T-helper 1 cell treated with Interleukin-12 subunit alpha and Interleukin-12 subunit beta and Interleukin-4 antibody, amounts not matched to agents 30 μg/mL and 1 μg/mL, for 36 hours (primary cell): ENCODE results near the gene FAM174C.
A peak's percentile ranks its signal among the peaks of the same experiment; 100 is the strongest.
"Not testable (repeated sequence)": the region's sequence is repeated elsewhere in the genome, so short reads cannot be mapped to it uniquely, and the experiment has no call there.

ENCODE experiments used
- H3K27ac Mint-ChIP-seq: one replicate; pipeline ENCODE4 v1.8.0; 2021; ENCODE audit warnings: mild to moderate bottlenecking, mixed read lengths
- H3K27me3 Mint-ChIP-seq: one replicate; pipeline ENCODE4 v1.8.0; 2021; ENCODE audit warnings: low read depth, mixed read lengths
- H3K36me3 Mint-ChIP-seq: one replicate; pipeline ENCODE4 v1.8.0; 2021; ENCODE audit warnings: low read depth, mixed read lengths
- H3K4me1 Mint-ChIP-seq: one replicate; pipeline ENCODE4 v1.8.0; 2021; ENCODE audit warnings: low read depth, mixed read lengths
- H3K4me3 Mint-ChIP-seq: one replicate; pipeline ENCODE4 v1.8.0; 2021; ENCODE audit warnings: mild to moderate bottlenecking, moderate library complexity, mixed read lengths
- H3K9me3 Mint-ChIP-seq: one replicate; pipeline ENCODE4 v1.8.0; 2021; ENCODE audit warnings: mixed read lengths

Gene FAM174C

DNA sequence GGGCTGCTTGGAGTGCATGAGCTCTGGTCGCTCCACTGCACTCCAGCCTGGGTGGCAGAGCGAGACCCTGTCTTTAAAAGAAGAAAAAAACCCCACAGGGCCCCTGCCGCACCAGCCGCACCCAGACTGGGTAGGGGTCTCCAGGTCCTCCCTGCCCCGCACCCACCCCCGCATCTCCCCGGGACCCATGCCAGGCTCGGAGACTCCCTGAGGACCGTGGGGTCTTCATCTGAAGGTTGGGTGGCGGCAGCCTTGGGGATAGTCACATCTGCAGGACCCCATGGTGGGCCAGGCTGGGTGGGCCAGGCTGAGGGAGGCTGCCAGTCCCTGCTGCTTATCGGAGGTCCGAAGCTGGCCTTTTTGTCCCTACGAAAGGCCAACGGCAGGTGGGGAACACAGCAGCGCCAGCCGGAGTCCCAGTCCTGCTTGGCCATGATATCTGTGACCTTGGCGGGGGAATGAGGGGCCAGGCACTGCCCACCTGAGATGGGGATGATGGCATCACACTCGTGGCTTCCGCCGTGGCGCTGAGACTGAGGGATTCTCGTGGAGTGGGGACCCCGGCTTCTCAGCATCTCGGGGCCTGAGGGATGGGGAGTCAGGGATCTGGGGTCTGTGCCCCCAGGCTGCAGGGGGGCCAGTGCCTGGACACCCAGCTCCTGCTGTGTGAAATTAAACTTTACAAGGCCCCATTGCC lies 21.4 kb downstream of the FAM174C start:
- Mint-ChIP-seq H3K27ac (no peak overlapping the region), H3K4me3 (no peak overlapping the region), H3K36me3 (no peaks in the 10 kb centered on the region)

DNA sequence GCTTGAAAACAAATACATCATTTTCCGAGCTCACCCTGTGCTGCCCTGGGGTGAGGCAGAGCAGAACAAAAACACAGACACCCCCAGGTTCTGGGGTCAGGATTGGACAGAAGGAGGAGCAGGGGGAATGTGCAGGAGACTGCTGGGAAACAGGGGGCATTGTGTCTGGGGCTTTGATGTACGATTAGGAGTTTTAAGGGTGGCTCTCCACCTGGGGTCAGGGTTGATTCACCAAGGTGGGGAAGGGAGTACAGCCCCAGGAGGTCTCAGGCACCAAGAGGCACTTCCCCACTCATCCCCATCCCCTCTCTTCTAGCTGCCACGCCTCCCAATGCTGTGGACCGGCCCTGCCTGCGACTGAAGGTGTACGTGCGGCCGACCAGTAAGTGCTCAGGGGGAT lies 22.9 kb downstream of the FAM174C start:
- Mint-ChIP-seq H3K27ac (no peak overlapping the region), H3K36me3 (no peaks in the 10 kb centered on the region)

More for the DNA sequence above, 21.4 kb downstream of the FAM174C start:
- Mint-ChIP-seq H3K9me3 (no peaks in the 10 kb centered on the region), H3K4me1 (no peaks in the 10 kb centered on the region), H3K27me3 (peaks cover 14% of the 10 kb centered on the region)

GRCh38 chr19:1299801-1300200 lies 24.5 kb downstream of the FAM174C start:
- Mint-ChIP-seq H3K27ac (no peak overlapping the region), H3K4me3 (no peak overlapping the region), H3K27me3 (peaks cover 4% of the 10 kb centered on the region), H3K4me1 (no peaks in the 10 kb centered on the region), H3K36me3 (no peaks in the 10 kb centered on the region), H3K9me3 (no peaks in the 10 kb centered on the region)

More for the DNA sequence above, 22.9 kb downstream of the FAM174C start:
- H3K27me3 Mint-ChIP-seq: peaks cover 8% of the 10 kb centered on the region
- H3K4me1 Mint-ChIP-seq: no peaks in the 10 kb centered on the region
- H3K4me3 Mint-ChIP-seq: no peak overlapping the region
- H3K9me3 Mint-ChIP-seq: no peaks in the 10 kb centered on the region

DNA sequence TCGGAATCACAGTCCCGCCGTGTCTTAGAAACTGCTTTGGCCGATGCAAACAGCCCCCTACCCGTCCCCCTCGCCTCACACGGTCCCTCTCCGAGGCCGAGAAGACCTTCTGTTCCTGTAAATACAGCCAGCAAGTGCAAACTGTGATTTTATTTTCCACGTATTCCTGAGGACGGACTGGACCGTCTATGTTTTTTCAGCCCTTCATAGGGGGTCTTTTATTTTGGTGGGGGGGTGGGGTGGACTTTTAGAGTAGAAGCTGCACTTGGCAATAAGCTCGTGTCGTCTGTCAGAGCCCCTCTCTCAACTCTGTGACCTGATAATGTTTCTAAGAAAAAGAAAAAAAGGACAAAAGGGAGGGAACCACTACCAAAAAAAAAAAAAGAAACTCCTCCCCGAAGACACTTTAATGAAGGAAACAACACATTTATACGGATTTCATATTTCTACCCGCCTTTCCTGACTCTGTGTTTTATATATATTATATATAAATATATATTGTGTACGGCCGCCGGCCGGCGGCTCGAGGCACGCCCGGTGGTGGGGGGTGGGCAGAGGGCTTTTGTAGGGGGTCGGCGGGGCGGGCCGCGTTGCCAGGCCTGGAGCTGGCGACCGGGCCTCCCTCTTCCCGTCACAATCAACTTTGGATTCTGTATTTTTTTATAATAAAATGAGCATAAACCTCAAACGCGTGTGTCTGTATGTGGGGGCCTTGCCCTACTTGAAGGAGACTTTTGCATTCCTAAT lies 25.6 kb downstream of the FAM174C start:
- Mint-ChIP-seq H3K36me3 (no peaks in the 10 kb centered on the region), H3K4me1 (no peaks in the 10 kb centered on the region), H3K9me3 (no peaks in the 10 kb centered on the region), H3K4me3 (no peak overlapping the region), H3K27me3 (peaks cover 4% of the 10 kb centered on the region), H3K27ac (no peak overlapping the region)

DNA sequence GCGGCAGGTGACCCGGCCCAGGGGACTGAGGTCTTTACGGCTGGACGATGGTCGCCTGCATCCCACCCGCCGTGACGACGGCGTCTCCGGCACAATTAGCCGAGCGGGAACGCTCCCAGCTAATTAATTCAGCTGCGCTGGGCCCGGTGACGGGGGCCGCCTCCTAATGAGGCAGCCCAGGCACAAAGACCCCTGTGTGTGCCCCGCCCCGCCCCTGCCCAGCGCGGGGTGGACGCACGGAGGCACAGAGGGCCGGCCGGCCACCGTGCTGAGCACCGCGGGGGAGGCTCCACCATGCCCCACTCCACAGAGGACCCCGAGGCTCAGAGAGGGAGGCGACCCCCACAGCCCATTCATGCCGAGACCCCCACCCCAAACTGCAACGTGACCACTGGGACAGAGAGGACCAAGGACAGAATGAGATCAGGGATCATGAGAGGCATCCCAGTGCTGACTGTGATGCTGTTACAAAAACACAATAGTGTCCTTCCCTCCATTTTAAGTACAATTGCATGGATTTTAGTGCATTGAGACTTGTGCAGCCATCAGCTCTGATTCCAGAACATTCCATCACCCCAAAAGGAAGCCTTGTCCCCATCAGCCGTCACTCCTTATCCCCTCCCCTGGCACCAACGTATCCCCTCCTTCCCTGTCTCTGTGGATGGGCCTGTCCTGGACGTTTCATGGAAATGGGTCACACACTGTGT lies 27.4 kb downstream of the FAM174C start:
- peaks cover under 1% of the 10 kb centered on the region for H3K27me3 Mint-ChIP-seq
- H3K27ac Mint-ChIP-seq: no peak overlapping the region
- H3K36me3 Mint-ChIP-seq: no peaks in the 10 kb centered on the region
- H3K4me3 Mint-ChIP-seq: no peak overlapping the region
- H3K9me3 Mint-ChIP-seq: no peaks in the 10 kb centered on the region
- no peaks in the 10 kb centered on the region for H3K4me1 Mint-ChIP-seq

GRCh38 chr19:1304197-1304924 lies 29.0 kb downstream of the FAM174C start:
- Mint-ChIP-seq H3K9me3 (no peaks in the 10 kb centered on the region), H3K4me3 (no peak overlapping the region), H3K4me1 (no peaks in the 10 kb centered on the region), H3K27ac (no peak overlapping the region), H3K27me3 (no peaks in the 10 kb centered on the region), H3K36me3 (no peaks in the 10 kb centered on the region)

DNA sequence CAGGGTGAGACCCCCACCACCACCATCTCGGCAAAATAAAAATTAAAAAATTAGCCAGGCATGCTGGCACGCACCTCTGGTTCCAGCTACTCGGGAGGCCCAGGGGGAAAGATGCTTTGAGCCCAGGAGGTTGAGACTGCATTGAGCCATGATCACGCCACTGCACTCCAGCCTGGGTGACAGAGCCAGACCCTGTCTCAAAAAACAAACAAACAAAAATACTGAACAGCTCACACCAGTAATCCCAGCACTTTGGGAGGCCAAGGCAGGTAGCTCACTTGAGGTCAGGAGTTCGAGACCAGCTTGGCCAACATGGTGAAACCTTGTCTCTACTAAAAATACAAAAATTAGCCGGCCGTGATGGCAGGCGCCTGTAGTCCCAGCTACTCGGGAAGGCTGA lies 30.0 kb downstream of the FAM174C start:
- not testable (repeated sequence) for H3K4me3 Mint-ChIP-seq, H3K4me1 Mint-ChIP-seq, H3K36me3 Mint-ChIP-seq, H3K9me3 Mint-ChIP-seq, H3K27me3 Mint-ChIP-seq, H3K27ac Mint-ChIP-seq

GRCh38 chr19:1307320-1307719 lies 32.0 kb downstream of the FAM174C start:
- H3K36me3 Mint-ChIP-seq: no peaks in the 10 kb centered on the region
- H3K4me3 Mint-ChIP-seq: no peak overlapping the region
- no peaks in the 10 kb centered on the region for H3K4me1 Mint-ChIP-seq
- no peaks in the 10 kb centered on the region for H3K9me3 Mint-ChIP-seq
- H3K27ac Mint-ChIP-seq: no peak overlapping the region
- no peaks in the 10 kb centered on the region for H3K27me3 Mint-ChIP-seq

- Mint-ChIP-seq H3K9me3 (no peaks in the 10 kb centered on the region), H3K27ac (no peak overlapping the region), H3K4me3 (peak overlapping the region; percentile 21), H3K27me3 (no peaks in the 10 kb centered on the region), H3K4me1 (no peaks in the 10 kb centered on the region), H3K36me3 (no peaks in the 10 kb centered on the region)
These were observed 32.5 kb downstream of the FAM174C start for GRCh38 chr19:1307755-1308303.

- Mint-ChIP-seq H3K9me3 (no peaks in the 10 kb centered on the region), H3K4me1 (no peaks in the 10 kb centered on the region), H3K36me3 (no peaks in the 10 kb centered on the region), H3K27me3 (no peaks in the 10 kb centered on the region), H3K4me3 (no peak overlapping the region), H3K27ac (no peak overlapping the region)
These were observed 33.4 kb downstream of the FAM174C start for GRCh38 chr19:1308718-1309117.

DNA sequence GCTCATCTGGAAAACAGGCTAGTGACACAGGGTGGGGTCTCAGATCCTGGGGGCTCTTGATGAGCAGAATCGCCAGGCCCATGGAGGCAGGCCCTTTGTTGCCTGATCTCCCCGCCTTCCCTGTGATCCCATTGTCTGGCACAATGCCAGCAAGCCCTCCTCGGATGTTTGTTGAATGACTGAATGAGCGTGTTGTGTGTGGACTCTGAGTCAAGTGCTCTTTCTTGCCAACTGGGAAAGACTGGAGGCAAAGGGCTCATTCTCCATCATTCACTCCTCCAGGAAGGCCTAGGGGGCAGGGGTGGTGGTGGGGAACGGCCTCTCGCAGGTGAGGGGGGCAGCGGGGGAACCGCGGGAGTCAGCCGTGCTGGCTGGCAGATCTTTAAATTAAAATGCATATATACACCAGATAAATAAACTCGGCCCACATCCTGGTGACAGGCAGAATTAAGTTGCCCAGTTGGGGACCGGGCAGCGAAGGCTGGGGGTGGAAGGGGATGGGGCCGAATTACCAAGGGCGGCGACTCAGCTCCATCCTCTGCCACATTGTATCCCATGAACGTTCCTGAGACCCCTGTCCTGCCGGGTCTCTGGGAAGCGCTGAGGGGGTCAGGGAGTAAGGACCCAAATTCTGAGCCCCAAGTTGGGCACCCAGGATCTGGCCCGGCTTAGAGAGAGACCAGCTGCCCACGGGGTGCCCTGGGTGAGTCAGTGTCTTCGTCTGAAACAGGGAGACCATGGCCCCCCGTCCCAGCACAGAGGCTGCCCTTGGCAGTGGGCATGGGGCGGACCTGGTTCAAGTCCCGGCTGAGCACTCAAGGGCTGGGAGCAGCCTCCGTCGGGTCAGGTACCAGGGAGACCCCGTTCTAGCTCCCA lies 34.9 kb downstream of the FAM174C start:
- Mint-ChIP-seq H3K27me3 (no peaks in the 10 kb centered on the region), H3K27ac (no peak overlapping the region), H3K4me3 (no peak overlapping the region), H3K4me1 (no peaks in the 10 kb centered on the region), H3K36me3 (no peaks in the 10 kb centered on the region), H3K9me3 (no peaks in the 10 kb centered on the region)

- H3K36me3 Mint-ChIP-seq: no peaks in the 10 kb centered on the region
- no peaks in the 10 kb centered on the region for H3K9me3 Mint-ChIP-seq
- no peaks in the 10 kb centered on the region for H3K4me1 Mint-ChIP-seq
- H3K4me3 Mint-ChIP-seq: no peak overlapping the region
- H3K27me3 Mint-ChIP-seq: no peaks in the 10 kb centered on the region
- no peak overlapping the region for H3K27ac Mint-ChIP-seq
These were observed 35.5 kb downstream of the FAM174C start for GRCh38 chr19:1310853-1311180.

GRCh38 chr19:1311543-1312091 lies 36.3 kb downstream of the FAM174C start:
- no peak overlapping the region for H3K4me3 Mint-ChIP-seq
- H3K4me1 Mint-ChIP-seq: no peaks in the 10 kb centered on the region
- no peaks in the 10 kb centered on the region for H3K9me3 Mint-ChIP-seq
- H3K27ac Mint-ChIP-seq: no peak overlapping the region
- no peaks in the 10 kb centered on the region for H3K36me3 Mint-ChIP-seq
- H3K27me3 Mint-ChIP-seq: no peaks in the 10 kb centered on the region
